ENCODE measurements around the gene PHACTR4.

DNA sequence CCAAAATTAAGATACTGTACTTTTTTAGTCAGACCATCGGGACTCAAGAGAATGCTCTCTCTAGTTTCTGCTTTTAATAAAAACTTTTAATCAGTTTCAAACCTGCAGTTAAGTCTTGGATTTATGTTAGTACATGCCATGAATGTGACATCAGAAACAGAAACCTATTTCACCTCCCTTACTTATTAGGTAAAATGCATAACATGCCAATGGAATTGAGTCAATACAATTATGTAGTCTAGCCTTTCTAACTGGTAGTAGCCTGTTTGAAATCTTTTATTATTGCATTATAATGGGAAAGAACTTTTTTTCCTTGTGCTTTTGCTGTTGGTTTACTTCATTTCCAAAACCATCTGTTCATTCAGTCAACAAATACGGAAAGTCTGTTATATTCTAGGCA is 4.8 kb downstream of the PHACTR4 start:
- TF ChIP-seq, protein P1, sequence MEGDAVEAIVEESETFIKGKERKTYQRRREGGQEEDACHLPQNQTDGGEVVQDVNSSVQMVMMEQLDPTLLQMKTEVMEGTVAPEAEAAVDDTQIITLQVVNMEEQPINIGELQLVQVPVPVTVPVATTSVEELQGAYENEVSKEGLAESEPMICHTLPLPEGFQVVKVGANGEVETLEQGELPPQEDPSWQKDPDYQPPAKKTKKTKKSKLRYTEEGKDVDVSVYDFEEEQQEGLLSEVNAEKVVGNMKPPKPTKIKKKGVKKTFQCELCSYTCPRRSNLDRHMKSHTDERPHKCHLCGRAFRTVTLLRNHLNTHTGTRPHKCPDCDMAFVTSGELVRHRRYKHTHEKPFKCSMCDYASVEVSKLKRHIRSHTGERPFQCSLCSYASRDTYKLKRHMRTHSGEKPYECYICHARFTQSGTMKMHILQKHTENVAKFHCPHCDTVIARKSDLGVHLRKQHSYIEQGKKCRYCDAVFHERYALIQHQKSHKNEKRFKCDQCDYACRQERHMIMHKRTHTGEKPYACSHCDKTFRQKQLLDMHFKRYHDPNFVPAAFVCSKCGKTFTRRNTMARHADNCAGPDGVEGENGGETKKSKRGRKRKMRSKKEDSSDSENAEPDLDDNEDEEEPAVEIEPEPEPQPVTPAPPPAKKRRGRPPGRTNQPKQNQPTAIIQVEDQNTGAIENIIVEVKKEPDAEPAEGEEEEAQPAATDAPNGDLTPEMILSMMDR (IDR thresholded peaks at IDR 0.05): no peak
- TF ChIP-seq POLR2AphosphoS5 (IDR thresholded peaks at IDR 0.05) (no peak), POLR2A (IDR thresholded peaks at IDR 0.05) (no peak)
